8988T (cell line): ENCODE results near the gene DCAF8.

ENCODE experiments used
- DNase-seq: peaks from one replicate; pipeline ENCODE4 v3.0.0; 2011

DCAF8 gene

GRCh38 chr1:160260406-160261382, 1.7 kb downstream of the DCAF8 start:
- no peak for DNase-seq

GRCh38 chr1:160258177-160258798, 4.1 kb downstream of the DCAF8 start:
- DNase-seq: no peak

GRCh38 chr1:160257411-160258015, 4.8 kb downstream of the DCAF8 start:
- no peak for DNase-seq

DNA sequence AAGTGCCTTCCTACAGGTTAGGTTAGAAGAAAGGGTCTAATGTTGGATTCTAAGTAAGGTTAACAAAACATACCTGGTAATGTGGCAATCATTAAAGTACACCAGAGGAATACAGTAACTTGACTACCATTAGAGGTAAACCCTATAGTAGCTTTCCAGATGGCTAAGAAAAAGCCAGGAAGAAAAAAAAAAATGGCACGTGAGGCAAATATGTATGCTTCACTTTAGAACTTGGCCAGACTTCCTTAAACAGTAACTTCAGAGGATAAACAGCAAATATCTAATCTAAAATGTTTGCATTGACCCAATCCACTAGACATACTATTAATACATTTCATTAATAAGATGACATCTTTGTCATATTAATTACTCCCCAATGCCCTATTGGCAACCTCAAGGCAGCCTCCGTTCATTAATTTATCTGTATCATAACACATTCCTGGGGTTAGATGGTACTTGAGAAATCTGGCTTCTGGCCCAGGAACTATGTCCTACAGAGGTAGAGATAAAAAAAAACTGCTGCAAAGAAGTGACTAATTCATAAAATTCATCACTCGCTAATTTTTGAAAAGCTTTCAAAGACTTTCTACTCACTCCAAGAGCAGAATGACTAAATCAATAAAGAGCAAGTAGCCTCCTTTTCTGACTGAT, 5.8 kb downstream of the DCAF8 start:
- DNase-seq: no peak

GRCh38 chr1:160255781-160256300, 6.5 kb downstream of the DCAF8 start:
- DNase-seq: no peak

DNA sequence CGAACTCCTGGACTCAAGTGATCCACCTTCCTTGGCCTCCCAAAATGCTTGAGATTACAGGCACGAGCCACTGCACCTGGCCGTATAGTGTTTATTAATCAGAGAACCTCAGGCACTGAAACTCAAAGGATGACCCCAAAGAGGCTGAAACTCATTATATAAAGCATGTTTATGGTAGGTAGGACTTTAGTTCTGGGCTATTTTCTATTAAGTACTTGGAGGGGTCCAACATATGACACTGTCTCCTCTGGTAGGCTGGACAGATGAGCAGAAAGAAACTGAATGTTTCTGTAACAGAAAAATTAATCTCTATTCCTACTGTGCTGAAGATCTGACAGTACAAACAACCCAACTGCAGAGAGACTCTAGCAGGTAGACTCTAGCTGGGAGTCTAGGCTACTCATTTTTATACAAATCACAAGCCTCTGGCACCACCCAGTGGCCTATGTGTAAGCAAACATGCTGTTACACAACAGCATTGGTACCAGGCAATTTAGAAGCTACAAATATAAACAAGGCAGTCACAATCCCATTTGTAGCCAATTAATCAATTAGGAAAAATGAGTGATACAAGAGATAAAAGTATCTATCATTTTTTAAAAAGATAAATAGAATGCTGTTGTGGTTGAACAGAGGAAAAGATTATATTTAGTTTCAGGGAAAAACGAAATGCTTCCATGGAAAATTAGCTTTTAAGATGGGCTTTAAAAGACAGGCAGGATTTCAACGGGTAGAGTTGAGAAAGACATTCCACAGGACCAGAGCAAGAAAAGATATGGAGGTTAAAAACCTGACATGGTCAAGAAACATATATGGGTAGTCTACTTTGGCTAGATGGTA, 10.4 kb downstream of the DCAF8 start:
- peak; percentile 30 for DNase-seq

- DNase-seq: no peak
Observed at GRCh38 chr1:160251011-160251410, 11.3 kb downstream of the DCAF8 start.

DNA sequence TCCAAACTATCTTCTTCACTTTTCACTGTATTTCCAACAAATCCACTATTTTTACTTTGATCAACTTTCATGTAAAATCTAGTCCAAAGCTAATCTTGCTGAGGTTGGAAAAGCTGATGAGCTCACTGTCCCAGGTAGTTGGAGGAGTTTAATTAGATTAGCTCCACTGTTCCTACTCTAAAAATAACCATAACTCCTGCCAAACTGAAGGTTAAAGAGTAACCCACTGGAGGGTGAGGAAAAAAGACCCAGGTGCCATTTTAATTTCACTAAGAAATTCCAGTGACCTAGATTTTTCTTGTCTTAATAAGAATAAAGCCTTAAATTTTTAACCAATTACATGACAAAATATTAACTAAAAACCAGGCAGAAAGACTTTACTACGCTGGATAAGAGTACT, 15.3 kb downstream of the DCAF8 start:
- no peak for DNase-seq

DNA sequence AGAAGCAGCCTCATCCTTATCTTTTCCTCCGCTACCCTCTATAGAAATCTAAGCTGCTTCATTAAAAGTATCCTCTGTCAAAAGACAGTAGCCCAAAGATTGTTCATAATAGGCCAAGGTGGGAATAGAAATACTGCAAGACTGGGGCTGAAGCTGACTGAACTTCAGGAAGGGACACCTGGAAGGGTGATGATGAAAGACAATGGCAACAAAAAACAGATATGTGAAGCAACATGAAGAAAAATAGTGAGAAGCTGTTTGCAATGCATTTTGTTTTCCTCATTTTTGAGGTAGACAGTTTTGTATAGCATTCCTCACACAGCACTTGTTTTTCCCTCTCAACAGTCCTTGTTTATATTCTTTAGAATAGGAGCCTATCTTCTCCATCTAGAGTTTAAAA, 16.9 kb downstream of the DCAF8 start:
- DNase-seq: no peak

- DNase-seq: no peak
Observed at GRCh38 chr1:160244209-160244608, 18.1 kb downstream of the DCAF8 start.

DNA sequence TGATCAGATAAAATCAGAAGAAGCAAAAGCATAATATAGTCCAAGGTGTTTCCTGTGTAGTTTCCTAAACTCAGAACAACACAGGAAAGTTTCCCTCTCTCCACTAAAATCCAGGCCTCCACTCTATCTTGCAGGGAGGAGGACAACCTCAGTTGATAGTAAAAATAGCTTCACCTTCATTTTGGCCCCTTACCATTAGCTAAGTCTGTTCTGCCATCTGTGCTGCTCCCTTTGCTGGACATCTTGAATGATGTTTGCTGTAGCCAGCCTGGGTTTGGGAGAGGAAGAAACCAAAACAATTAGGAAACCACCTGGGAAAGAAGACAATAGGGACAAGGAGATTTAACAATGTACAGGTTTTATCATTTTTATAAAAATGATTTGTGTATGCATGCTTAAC, 18.6 kb downstream of the DCAF8 start:
- no peak for DNase-seq

DNA sequence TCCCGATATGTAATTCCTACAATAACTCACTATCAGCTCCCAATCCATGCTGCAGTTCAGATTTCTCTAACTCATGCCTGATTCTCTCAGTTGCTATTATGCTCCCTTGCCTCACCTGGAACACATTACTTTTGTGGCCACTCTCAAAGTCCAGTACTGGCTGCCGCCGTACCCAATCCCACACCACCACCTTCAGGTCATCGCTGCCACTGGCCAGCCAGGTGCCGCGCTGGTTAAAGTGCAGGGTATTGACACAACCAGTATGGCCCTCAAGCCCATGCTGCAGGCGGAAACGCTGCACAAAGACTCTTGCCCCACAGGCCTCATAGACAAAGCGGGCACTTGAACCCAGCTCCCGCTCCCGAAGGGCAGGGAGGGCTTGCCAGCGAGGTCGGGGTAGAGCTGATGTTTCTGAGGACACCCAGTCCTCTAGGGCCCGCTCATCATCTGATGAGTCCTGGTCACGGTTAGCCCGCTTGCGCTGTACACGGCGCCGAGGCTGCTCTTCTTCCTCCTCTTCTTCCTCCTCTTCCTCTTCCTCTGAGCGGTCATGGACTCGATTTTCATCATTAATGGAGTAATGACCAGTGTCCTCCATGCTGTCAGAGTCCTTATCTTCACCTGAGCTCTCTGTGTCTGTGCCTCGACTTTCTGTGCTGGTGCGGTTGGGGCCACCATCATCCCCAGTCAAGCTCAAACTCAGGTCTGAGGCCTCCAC, 22.6 kb downstream of the DCAF8 start:
- DNase-seq: no peak

DNA sequence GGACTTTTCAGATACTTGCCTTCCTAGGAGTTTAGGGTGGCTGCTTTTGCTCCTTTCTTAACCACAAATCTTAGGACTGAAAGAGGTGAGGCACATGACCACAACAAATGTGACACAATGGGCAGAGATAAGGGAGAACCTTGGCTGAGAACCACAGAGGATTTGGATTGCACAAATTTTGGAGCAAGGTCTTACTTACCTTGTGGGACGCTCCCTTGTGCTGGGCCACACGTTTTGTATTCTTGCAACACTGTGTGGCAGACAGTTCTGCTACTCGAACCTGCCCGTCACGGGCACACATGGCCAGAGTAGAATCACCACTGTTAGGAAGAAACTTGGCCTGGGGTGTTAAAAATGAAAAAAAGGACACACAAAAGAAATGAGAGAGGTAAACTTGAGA, 23.9 kb downstream of the DCAF8 start:
- DNase-seq: no peak

- no peak for DNase-seq
Observed at GRCh38 chr1:160237558-160237957, 24.8 kb downstream of the DCAF8 start.

DNA sequence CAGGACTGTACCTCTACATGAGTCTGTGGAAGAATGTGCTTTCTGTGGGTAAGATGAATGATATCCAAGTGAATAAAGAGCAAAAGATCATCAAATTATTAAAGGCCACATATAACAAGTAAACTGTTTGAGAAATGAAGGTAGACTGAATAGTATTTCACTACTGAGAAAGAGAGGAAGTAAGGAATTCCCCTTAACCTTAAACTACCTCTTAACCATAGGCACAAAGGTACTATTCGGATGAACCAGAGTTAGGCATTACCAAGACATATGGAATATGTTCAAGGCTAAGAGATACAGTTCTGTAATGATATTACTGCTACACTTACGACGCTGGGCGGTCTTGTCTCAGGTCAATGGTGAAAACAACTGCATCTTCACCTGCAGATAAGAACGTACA, 25.5 kb downstream of the DCAF8 start:
- DNase-seq: no peak

DNA sequence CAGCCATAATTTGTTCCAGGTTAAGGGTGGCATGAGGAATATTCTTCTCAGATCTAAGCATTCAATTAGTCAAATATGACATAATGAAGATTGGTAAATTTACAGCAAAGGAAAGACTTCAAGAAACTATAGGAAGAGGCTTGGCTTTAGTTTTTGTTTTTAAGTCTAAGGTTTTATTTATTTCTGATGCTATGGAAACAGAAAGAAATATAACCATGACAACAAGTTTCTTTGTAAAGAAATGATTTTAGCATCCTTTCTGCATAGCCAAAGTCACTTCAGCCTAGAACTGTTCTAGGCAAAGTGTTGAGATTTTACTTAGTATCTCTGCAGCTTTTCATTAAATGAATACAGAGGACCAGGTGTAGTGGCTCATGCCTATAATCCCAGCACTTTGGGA, 29.4 kb downstream of the DCAF8 start:
- DNase-seq: no peak

DNA sequence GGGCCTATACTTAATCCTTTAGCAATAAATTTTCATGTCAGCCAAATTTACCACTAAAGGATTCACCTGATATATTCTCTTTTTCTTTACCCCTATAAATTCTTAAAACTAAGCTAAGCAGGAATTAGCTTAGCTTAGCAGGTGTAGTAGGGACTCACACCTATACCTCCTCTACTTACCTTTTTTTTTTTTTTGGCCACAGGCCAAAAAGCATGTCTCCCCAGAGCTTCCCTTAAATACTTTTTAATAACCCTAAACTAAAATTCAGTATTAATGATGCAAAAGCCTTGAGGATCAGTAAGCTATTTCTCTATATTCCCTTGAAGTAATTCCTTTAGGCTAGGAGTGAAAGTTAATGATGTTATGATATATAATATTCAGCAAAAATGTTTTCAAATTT, 33.9 kb downstream of the DCAF8 start:
- no peak for DNase-seq

- no peak for DNase-seq
Observed at GRCh38 chr1:160227561-160227960, 34.8 kb downstream of the DCAF8 start.

DNA sequence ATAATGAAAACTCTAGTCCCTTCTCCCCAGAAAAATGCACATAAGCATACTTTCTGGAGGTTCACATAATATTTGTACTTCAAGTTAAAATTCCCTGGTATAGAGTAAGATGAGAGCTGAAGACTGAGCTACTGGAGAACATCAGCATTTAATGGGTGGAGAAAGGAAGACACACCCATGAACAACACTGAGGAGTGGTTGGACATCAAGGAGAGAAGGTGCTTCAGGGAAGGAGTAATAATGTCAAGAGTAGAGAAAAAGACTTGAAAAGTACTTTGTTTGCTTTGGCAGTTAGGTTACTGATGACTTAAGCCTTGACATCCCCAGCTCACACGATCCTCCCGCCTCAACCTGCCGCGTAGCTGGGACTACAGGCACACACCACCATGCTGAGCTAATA, 35.3 kb downstream of the DCAF8 start:
- DNase-seq: no peak

- DNase-seq: no peak
Observed at GRCh38 chr1:160226623-160227022, 35.7 kb downstream of the DCAF8 start.

DNA sequence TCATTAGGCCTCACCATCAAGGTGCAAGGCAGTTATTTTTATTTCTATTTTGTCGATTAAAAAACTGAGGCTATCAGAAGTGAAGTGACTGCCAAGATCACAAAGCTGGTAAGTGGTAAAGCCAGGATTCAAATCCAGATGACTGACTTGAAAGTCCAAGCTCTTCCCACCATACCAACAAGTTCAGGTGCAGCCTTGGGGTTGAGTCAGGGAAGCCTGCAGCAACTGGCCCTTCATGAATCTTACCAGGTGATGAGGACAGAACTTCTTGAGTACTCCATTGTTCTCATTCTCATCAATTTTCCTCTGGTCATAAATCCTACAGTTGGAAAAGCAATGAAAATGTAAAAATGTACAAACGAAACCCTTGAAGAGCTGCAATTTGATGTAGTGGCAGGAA, 37.0 kb downstream of the DCAF8 start:
- no peak for DNase-seq

GRCh38 chr1:160224606-160225005, 37.7 kb downstream of the DCAF8 start:
- no peak for DNase-seq
